SK-N-SH (cell line): ENCODE measurements around the gene BNC2.

ENCODE experiments used
- EP300 ChIP-seq, 2 experiments: IDR thresholded peaks; 2 replicates each; pipeline versions ENCODE4 v1.4.0 to v1.6.1; 2012; ENCODE audit warnings: borderline replicate concordance in 1 of 2, low read depth in 1 of 2, low read length in 1 of 2
- EZH2phosphoT487 ChIP-seq: fragments of 200-600 bp; sonication (generic); IDR thresholded peaks from 2 replicates; pipeline ENCODE4 v1.6.1; 2017; ENCODE audit warnings: low read depth, mixed run types, mild to moderate bottlenecking, antibody characterized with exemption, moderate library complexity, borderline replicate concordance
- GABPA ChIP-seq: IDR thresholded peaks from 2 replicates; pipeline ENCODE4 v1.4.0; 2012; ENCODE audit warnings: low read depth, mild to moderate bottlenecking
- MXI1 ChIP-seq: IDR thresholded peaks from 2 replicates; pipeline ENCODE4 v1.6.1; 2012; ENCODE audit warnings: mild to moderate bottlenecking, low read depth, low read length, improper control_type of control experiment
- POLR2AphosphoS5 ChIP-seq: IDR thresholded peaks from 2 replicates; pipeline ENCODE4 v1.6.1; 2012; ENCODE audit warnings: low read depth, low read length
- RAD21 ChIP-seq: IDR thresholded peaks from 2 replicates; pipeline ENCODE4 v1.6.1; 2012; ENCODE audit warnings: mild to moderate bottlenecking, low read length
- TAF1 ChIP-seq: IDR thresholded peaks from 2 replicates; pipeline ENCODE4 v1.6.1; 2012; ENCODE audit warnings: low read depth, mild to moderate bottlenecking, low read length, moderate library complexity, borderline replicate concordance
- TF ChIP-seq, protein P1 (sequence below): IDR thresholded peaks from 2 replicates; pipeline ENCODE4 v1.4.0; 2012; ENCODE audit warnings: low read depth
- TF ChIP-seq, protein P2 (sequence below): IDR thresholded peaks from 2 replicates; pipeline ENCODE4 v1.4.0; 2012; ENCODE audit warnings: low read depth, borderline replicate concordance
- TF ChIP-seq, protein P3 (sequence below): fragments of 200-600 bp; sonication (generic); IDR thresholded peaks from 2 replicates; pipeline ENCODE4 v1.6.1; 2017; ENCODE audit warnings: antibody characterized with exemption, mild to moderate bottlenecking, moderate library complexity

DNA sequence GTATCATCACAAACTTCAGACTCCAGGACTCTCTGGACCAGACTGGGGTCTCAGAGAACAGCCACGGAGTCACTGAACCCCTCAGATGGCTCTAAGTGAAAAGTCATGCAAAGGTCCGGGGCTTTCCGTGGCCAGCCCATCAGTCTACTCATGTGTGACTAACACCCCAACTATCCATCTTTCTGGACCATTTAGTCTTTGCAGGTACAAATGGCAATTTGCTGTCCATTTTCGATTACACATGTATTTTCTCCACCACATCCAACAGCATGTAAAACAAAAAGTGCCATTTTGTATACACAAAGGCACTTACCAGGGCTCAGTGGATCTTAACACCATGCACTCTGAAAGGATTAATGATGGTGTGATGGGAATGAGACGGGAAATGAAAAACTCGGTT lies 387.7 kb downstream of the BNC2 start:
- no peak for TF ChIP-seq GABPA
- TF ChIP-seq RAD21 = no peak
- TF ChIP-seq MXI1 = no peak
- TF ChIP-seq, protein P1, sequence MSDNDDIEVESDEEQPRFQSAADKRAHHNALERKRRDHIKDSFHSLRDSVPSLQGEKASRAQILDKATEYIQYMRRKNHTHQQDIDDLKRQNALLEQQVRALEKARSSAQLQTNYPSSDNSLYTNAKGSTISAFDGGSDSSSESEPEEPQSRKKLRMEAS = no peak
- TF ChIP-seq, protein P2, sequence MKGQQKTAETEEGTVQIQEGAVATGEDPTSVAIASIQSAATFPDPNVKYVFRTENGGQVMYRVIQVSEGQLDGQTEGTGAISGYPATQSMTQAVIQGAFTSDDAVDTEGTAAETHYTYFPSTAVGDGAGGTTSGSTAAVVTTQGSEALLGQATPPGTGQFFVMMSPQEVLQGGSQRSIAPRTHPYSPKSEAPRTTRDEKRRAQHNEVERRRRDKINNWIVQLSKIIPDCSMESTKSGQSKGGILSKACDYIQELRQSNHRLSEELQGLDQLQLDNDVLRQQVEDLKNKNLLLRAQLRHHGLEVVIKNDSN = no peak
- TF ChIP-seq POLR2AphosphoS5 = no peak
- no peak for TF ChIP-seq TAF1
- TF ChIP-seq, protein P3, sequence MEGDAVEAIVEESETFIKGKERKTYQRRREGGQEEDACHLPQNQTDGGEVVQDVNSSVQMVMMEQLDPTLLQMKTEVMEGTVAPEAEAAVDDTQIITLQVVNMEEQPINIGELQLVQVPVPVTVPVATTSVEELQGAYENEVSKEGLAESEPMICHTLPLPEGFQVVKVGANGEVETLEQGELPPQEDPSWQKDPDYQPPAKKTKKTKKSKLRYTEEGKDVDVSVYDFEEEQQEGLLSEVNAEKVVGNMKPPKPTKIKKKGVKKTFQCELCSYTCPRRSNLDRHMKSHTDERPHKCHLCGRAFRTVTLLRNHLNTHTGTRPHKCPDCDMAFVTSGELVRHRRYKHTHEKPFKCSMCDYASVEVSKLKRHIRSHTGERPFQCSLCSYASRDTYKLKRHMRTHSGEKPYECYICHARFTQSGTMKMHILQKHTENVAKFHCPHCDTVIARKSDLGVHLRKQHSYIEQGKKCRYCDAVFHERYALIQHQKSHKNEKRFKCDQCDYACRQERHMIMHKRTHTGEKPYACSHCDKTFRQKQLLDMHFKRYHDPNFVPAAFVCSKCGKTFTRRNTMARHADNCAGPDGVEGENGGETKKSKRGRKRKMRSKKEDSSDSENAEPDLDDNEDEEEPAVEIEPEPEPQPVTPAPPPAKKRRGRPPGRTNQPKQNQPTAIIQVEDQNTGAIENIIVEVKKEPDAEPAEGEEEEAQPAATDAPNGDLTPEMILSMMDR = no peak
- no peak for TF ChIP-seq EP300 (IDR thresholded peaks at IDR 0.05; ENCODE audit: borderline replicate concordance in 1 of 2, low read depth in 1 of 2, low read length in 1 of 2)
- TF ChIP-seq EZH2phosphoT487 = no peak
